WERI-Rb-1 (cell line): ENCODE measurements around the gene TBXAS1.
"Not testable (repeated sequence)": the region's sequence is repeated elsewhere in the genome, so short reads cannot be mapped to it uniquely, and the experiment has no call there.

Experiments used
- DNase-seq: peaks from one replicate; pipeline ENCODE4 v3.0.0-alpha.2; 2020
- H3K27ac ChIP-seq: fragments of 250-450 bp; sonication (Bioruptor Pico); 2 replicates; pipeline ENCODE4 v1.5.1; 2020; ENCODE audit warnings: mild to moderate bottlenecking, moderate library complexity
- H3K27me3 ChIP-seq: fragments of 250-450 bp; sonication (Bioruptor Pico); 2 replicates; pipeline ENCODE4 v1.5.1; 2021; ENCODE audit warnings: mild to moderate bottlenecking, low read depth, moderate library complexity; ENCODE audit not compliant: insufficient read depth, severe bottlenecking
- H3K36me3 ChIP-seq: fragments of 250-450 bp; sonication (Bioruptor Pico); 2 replicates; pipeline ENCODE4 v1.5.1; 2020; ENCODE audit warnings: mild to moderate bottlenecking, moderate library complexity
- H3K4me3 ChIP-seq: 2 replicates; pipeline ENCODE4 v1.5.1; 2011; ENCODE audit warnings: low read depth, mild to moderate bottlenecking, control low read depth, low read length
- H3K9me3 ChIP-seq: fragments of 250-450 bp; sonication (Bioruptor Pico); 2 replicates; pipeline ENCODE4 v1.5.1; 2021; ENCODE audit warnings: mild to moderate bottlenecking, moderate library complexity; ENCODE audit not compliant: severe bottlenecking
- CTCF ChIP-seq: IDR thresholded peaks from 2 replicates; pipeline ENCODE4 v1.5.1; 2011; ENCODE audit warnings: low read depth, mild to moderate bottlenecking, control low read depth, inconsistent platforms, low read length

Gene TBXAS1

GRCh38 chr7:139900326-139900725 is 71.3 kb downstream of the TBXAS1 start:
- TF ChIP-seq CTCF: no peak

GRCh38 chr7:139901056-139901795 is 72.2 kb downstream of the TBXAS1 start:
- Histone ChIP-seq H3K4me3 (no peak overlapping the region), H3K36me3 (no peaks in the 10 kb centered on the region), H3K9me3 (peaks cover 4% of the 10 kb centered on the region), H3K27me3 (no peaks in the 10 kb centered on the region), H3K27ac (no peak overlapping the region)
- DNase-seq: no peak
- no peak for TF ChIP-seq CTCF

More at GRCh38 chr7:139900326-139900725, 71.3 kb downstream of the TBXAS1 start:
- no peaks in the 10 kb centered on the region for H3K36me3 ChIP-seq
- no peaks in the 10 kb centered on the region for H3K27me3 ChIP-seq
- DNase-seq: no peak
- H3K27ac ChIP-seq: no peak overlapping the region
- no peak overlapping the region for H3K4me3 ChIP-seq
- peaks cover 4% of the 10 kb centered on the region for H3K9me3 ChIP-seq

GRCh38 chr7:139901901-139902300 is 72.8 kb downstream of the TBXAS1 start:
- Histone ChIP-seq H3K4me3 (no peak overlapping the region), H3K9me3 (peaks cover 7% of the 10 kb centered on the region), H3K36me3 (no peaks in the 10 kb centered on the region), H3K27ac (no peak overlapping the region), H3K27me3 (no peaks in the 10 kb centered on the region)
- no peak for TF ChIP-seq CTCF
- DNase-seq: no peak

- no peak for TF ChIP-seq CTCF
- Histone ChIP-seq H3K9me3 (peaks cover 8% of the 10 kb centered on the region), H3K36me3 (no peaks in the 10 kb centered on the region), H3K4me3 (no peak overlapping the region), H3K27me3 (no peaks in the 10 kb centered on the region), H3K27ac (no peak overlapping the region)
- no peak for DNase-seq
Observed at GRCh38 chr7:139902436-139903102, 73.5 kb downstream of the TBXAS1 start.

- not testable (repeated sequence) for DNase-seq, H3K4me3 ChIP-seq, H3K9me3 ChIP-seq, H3K36me3 ChIP-seq, H3K27ac ChIP-seq, H3K27me3 ChIP-seq
Observed at GRCh38 chr7:139903103-139903477, 74.0 kb downstream of the TBXAS1 start.

- DNase-seq: no peak
Observed at GRCh38 chr7:139906879-139907278, 77.8 kb downstream of the TBXAS1 start.

More at GRCh38 chr7:139906879-139907278, 77.8 kb downstream of the TBXAS1 start:
- Histone ChIP-seq H3K27me3 (no peaks in the 10 kb centered on the region), H3K4me3 (no peak overlapping the region), H3K27ac (no peak overlapping the region), H3K9me3 (peaks cover 8% of the 10 kb centered on the region), H3K36me3 (no peaks in the 10 kb centered on the region)
- TF ChIP-seq CTCF: no peak
